ENCODE measurements around the gene LETMD1.
A peak's percentile ranks its signal among the peaks of the same experiment; 100 is the strongest.
"Not testable (repeated sequence)": the region's sequence is repeated elsewhere in the genome, so short reads cannot be mapped to it uniquely, and the experiment has no call there.

Gene LETMD1

GRCh38 chr12:51077930-51078329 is 29.8 kb downstream of the LETMD1 start:
- peak; percentile 55 for DNase-seq (ENCODE audit: low spot score)

DNA sequence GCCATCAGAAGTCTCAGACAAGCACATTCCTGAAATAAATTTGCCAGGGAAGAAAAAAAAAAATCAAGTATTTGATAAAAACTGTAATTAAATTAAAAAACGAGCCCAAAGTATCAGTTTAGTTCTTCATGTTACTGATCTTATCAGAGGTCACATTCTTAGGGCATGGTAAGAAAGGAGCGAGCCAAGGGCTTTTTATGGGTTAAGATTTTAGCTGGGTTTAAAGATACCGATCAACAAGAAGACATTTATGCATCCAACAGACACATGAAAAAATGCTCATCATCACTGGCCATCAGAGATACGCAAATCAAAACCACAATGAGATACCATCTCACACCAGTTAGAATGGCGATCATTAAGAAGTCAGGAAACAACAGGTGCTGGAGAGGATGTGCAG is 30.2 kb downstream of the LETMD1 start:
- DNase-seq (ENCODE audit: low spot score): not testable (repeated sequence)

GRCh38 chr12:51078866-51079265 is 30.7 kb downstream of the LETMD1 start:
- not testable (repeated sequence) for DNase-seq (ENCODE audit: low spot score)

- DNase-seq (ENCODE audit: low spot score): no peak
Observed at GRCh38 chr12:51080136-51080535, 32.0 kb downstream of the LETMD1 start.

GRCh38 chr12:51081421-51081820 is 33.3 kb downstream of the LETMD1 start:
- no peak for DNase-seq (ENCODE audit: low spot score)

- peak; percentile 45 for DNase-seq (ENCODE audit: low spot score)
Observed at GRCh38 chr12:51082561-51083125, 34.5 kb downstream of the LETMD1 start.

DNA sequence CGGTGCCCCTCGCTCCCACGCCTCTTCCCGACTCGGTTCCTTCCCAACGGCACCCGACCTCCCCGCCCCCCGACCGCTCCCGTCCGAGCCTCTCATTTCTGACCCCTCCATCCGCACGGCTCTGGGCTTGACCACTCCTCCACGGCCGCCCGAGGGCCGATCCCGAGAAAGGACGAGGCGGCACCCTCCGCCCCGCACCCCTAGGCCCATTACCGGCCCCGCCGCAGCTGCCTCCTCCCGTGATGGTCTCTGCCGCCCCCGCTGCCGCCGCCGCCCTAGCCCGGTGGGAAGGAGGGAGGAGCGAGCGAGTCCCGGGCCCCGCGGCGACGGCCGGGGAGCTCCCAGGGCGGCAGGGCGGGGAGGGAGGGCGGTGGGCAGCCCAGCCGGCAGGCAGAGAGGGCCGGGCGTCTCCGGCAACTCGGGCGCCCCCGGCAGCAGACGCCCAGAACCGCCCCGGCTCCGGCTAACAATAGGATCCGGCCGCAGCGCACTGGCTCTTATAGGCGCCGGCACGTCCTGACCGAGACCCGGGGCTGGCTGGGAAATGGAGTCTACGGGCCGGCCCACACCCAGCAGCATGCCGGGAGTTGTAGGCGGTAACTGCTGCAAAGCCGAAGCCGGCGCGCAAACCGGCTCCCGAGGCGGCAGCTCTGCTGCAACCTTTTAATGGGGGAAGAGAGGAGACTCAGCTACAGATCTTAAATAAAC is 35.2 kb downstream of the LETMD1 start, which contains the start of gene CSRNP2:
TSS of gene CSRNP2 (minus strand) at position 471 of the 708 bp plus-strand sequence. CDS start 7,035 bp downstream, outside the sequence.
- DNase-seq (ENCODE audit: low spot score): peak; percentile 98

GRCh38 chr12:51085757-51086156 is 37.6 kb downstream of the LETMD1 start:
- no peak for DNase-seq (ENCODE audit: low spot score)

DNA sequence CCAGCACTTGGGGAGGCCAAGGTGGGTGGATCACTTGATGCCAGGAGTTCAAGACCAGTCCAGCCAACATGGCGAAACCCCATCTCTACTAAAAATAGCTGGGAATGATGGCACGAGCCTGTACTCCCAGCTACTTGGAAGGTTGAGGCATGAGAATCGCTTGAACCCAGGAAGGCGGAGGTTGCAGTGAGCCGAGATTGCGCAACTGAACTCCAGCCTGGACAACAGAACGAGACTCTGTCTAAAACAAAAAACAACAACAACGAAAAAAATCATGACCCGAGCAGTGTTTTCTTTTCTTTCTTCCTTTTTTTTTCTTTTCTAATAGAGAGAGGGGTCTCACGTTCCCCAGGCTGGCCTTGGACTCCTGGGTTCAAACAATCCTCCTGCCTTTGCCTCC is 38.8 kb downstream of the LETMD1 start:
- DNase-seq (ENCODE audit: low spot score): no peak

- no peak for DNase-seq (ENCODE audit: low spot score)
Observed at GRCh38 chr12:51087818-51088217, 39.7 kb downstream of the LETMD1 start.

DNA sequence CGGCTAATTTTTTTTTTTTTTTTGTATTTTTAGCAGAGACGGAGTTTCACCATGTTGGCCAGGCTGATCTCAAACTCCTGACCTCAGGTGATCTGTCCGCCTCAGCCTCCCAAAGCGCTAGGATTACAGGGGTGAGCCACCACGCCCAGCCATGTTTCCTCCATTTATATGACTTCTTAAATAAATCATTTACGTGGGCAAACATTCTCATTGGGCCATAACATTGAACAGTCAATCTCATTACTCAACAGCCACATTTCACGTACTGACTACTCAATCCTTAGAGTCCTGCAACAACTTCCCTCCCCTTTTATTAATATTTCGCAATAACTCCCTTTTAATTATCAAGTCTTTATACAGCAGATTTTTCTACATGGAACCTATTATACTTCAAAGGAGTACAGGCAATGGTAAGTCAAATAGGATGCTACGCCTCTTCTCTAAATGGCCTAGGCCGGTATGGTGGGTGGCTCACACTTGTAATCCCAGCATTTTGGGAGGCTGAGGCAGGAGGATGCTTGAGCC is 42.6 kb downstream of the LETMD1 start:
- DNase-seq (ENCODE audit: low spot score): no peak

GRCh38 chr12:51098611-51099010 is 50.5 kb downstream of the LETMD1 start:
- no peak for DNase-seq (ENCODE audit: low spot score)

GRCh38 chr12:51103977-51104376 is 55.9 kb downstream of the LETMD1 start:
- DNase-seq (ENCODE audit: low spot score): no peak

DNA sequence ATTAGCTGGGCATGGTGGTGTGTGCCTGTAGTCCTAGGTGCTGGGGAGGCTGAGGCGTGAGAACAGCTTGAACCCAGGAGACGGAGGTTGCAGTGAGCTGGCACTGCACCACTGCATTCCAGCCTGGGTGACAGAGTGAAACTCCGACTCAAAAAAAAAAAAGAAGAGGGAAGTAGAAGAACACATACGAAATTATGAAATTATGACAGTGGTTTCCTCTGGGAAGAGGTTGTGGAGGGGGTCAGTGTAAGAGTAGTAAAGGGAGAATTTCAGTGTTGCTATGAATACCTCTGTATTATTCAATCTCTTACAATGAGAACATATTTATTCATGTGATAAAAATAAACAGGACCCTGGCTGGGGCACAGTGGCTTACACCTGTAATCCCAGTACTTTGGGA is 60.0 kb downstream of the LETMD1 start:
- no peak for DNase-seq (ENCODE audit: low spot score)
